AG04449 (cell line): ENCODE results near the gene SLC17A9.

ENCODE experiments used
- CTCF ChIA-PET: fragments of 350-600 bp; formaldehyde crosslinking; extraction: SDS; loops from one replicate; lab custom pipeline; 2021; ENCODE audit warnings: antibody characterized with exemption; lab: Yijun Ruan, JAX
- POLR2A ChIA-PET: fragments of 400-600, 350-600 bp; formaldehyde crosslinking; extraction: SDS; loops from one replicate; lab custom pipeline; 2020; ENCODE audit warnings: antibody characterized with exemption, inconsistent platforms; lab: Yijun Ruan, JAX
- DNase-seq: peaks from one replicate; pipeline ENCODE4 v3.0.0-alpha.2; 2010; ENCODE audit warnings: low read depth, low spot score
- H3K4me3 ChIP-seq: 2 replicates; pipeline ENCODE4 v1.5.1; 2011; ENCODE audit warnings: low read depth, mild to moderate bottlenecking, control low read depth, low read length
- TF ChIP-seq, protein P1 (sequence below): IDR thresholded peaks from one replicate; pipeline ENCODE4 v1.5.1; 2011; ENCODE audit warnings: mild to moderate bottlenecking, moderate library complexity, low read length, control low read depth, inconsistent platforms; ENCODE audit not compliant: insufficient read depth; ENCODE audit errors: missing control alignments

Gene SLC17A9

DNA sequence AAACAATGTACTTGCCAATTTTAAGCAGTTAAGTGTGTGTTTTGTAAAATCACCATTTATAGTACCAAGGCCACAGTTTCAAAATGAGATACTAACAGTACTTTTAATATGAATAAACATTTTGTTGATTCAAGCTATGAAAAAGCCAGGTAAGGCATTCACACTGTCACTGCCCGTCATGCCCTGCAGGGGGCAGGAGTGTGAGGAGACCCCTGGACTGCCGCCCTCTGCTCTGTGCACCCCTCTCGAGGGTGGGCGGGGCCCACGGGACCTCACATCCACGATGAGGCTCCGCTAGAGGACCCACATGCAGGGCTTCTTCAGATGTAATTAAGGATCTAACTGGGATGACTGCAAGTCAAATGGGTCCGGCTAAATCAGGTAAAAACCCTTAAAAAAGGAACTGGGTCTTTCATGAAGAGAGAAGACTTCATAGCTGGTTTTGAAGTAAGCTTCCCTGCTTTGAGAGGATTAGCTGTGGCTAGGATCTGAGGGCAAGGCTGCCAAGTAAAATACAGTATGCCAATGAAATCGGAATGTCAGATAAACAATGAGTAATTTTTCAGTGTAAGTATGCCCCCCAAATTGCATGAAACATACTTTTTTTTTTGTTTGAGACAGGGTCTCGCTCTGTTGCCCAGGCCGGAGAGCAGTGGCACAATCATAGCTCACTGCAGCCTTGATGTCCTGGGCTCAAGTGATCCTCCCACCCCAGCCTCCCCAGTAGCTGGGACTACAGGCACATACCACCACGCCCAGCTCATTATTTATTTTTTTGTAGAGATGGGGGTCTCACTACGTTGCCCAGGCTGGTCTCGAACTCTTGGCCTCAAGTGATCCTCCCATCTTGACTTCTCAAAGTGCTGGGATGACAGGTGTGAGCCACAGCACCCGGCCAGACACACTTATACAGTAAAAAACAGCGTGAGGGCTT, 44.9 kb upstream of the SLC17A9 start:
- CTCF ChIA-PET: interaction anchor here (0.6 to 4.1 kb wide), 9 partner anchors 8 to 101 kb away, joined by 3 to 38 read pairs (median 6); partner anchors contain the start of gene DIDO1
- TF ChIP-seq, protein P1, sequence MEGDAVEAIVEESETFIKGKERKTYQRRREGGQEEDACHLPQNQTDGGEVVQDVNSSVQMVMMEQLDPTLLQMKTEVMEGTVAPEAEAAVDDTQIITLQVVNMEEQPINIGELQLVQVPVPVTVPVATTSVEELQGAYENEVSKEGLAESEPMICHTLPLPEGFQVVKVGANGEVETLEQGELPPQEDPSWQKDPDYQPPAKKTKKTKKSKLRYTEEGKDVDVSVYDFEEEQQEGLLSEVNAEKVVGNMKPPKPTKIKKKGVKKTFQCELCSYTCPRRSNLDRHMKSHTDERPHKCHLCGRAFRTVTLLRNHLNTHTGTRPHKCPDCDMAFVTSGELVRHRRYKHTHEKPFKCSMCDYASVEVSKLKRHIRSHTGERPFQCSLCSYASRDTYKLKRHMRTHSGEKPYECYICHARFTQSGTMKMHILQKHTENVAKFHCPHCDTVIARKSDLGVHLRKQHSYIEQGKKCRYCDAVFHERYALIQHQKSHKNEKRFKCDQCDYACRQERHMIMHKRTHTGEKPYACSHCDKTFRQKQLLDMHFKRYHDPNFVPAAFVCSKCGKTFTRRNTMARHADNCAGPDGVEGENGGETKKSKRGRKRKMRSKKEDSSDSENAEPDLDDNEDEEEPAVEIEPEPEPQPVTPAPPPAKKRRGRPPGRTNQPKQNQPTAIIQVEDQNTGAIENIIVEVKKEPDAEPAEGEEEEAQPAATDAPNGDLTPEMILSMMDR: peak; percentile 38
- POLR2A ChIA-PET: interaction anchor here (0.7 kb wide), 1 partner anchor 46 kb away, joined by 3 read pairs; no protein-coding TSS in a partner anchor
- no peak overlapping the region for H3K4me3 ChIP-seq
- no peak for DNase-seq

DNA sequence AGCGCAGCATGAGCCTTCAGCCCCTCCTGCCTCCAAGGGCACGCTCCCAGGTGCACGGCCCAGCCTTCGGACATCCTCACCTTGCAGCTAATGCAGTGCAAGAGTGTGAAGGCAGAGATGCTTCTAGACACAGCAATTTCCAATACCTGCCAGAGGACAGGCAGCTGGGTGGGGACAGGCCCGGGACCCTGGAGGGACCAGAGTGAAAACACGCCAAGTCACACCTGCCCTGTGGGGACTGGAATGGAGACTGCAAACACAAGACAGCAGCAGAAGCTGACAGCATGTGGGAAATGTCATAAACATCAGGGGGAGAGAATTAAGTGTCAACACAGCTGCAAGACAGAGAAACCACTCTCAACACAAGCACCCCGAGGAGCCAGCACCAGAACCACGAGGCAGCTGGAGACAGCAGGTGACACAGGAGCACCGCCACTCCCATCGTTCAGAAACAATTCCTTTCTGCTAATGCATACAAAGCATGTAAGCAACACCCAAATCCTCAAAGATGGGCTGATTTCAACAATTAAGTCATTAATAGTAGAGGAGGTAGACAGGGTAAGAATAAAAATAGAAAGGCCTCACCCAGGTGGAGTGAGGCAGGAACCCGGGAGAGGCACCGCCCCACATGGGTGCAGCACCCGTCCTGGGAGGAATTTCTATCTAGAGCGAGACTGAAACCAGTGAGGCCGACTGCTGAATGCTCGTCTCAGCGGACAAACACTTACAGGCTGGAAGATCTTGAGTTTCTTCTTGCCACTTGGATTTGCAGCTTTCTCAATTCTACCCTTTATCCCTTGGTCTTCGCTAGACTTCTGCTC, 43.3 kb upstream of the SLC17A9 start:
- no peak for DNase-seq
- TF ChIP-seq, protein P1: no peak
- H3K4me3 ChIP-seq: no peak overlapping the region
- POLR2A ChIA-PET: no interaction called here
- CTCF ChIA-PET: interaction anchor here (1.0 to 4.1 kb wide), 5 partner anchors 8 to 100 kb away, joined by 3 to 38 read pairs (median 26); partner anchors contain the start of gene DIDO1

DNA sequence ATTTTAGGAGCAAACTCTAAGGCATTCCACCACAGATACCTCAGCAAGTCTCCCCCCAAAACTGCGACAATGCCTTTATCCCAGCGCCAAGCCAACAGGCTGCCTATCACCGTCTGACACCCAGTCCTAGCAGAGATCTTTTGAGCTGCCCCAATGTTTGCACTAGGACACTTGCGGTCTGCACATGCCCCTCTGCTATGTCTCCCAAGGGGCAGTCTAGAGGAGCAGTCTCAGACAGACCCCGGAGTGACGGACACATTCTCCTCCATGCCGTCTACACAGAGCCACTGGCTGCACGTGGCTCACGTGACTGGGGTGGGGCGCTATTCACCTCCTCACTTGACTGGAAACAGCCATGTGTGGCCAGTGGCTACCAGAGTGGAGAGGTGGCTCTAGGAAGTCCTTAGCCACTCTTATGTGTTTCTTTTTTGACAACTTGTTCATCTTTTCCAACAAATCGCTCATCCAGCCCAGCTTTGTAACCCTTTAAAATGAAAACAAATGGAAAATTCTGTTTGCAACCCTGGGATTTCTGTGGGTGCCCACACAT, 42.2 kb upstream of the SLC17A9 start:
- POLR2A ChIA-PET: no interaction called here
- H3K4me3 ChIP-seq: no peak overlapping the region
- TF ChIP-seq, protein P1: no peak
- CTCF ChIA-PET: interaction anchor here (1.1 to 4.1 kb wide), 4 partner anchors 10 to 98 kb away, joined by 3 to 38 read pairs (median 18); partner anchors contain the start of gene DIDO1
- DNase-seq: no peak

DNA sequence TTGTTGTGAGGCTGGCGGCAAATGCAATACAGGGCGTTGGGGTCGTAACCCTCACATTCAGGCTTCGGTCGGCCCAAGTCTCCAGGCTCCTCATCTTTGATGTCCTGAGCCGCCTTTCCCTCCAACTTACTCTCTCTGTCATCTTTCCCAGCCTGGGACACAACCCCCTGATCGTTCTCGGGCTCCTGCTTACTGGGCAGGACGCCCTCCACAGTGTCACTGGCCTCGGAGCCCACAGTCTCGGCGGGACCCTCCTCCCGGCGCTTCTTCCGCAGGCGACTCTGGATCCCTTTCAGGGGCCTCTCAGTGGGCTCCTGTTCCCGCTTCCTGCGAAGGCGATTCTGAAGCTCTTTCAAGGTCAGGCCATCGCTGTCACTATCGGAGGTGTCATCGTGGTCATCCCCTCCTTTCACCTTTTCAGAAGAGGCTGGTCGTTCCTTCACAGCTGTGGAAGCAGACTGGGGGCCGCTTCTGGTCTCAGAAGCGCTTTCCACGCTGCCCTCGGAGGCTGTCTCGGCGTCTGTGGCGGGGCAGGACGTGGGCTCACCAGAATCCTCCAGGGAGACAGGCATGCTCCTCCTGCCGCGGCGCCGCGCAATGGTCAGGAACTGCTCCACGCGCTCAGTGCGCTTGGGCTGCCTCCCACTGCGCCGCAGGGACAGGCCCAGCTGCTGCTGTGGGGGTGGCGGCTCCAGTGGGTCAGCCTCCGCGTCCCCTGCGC, 41.6 kb upstream of the SLC17A9 start:
- no peak overlapping the region for H3K4me3 ChIP-seq
- TF ChIP-seq, protein P1: no peak
- ChIA-PET CTCF (interaction anchor here (0.7 to 11.8 kb wide), 7 partner anchors 10 to 98 kb away, joined by 3 to 189 read pairs (median 6); partner anchors contain the start of gene DIDO1), POLR2A (no interaction called here)
- no peak for DNase-seq

DNA sequence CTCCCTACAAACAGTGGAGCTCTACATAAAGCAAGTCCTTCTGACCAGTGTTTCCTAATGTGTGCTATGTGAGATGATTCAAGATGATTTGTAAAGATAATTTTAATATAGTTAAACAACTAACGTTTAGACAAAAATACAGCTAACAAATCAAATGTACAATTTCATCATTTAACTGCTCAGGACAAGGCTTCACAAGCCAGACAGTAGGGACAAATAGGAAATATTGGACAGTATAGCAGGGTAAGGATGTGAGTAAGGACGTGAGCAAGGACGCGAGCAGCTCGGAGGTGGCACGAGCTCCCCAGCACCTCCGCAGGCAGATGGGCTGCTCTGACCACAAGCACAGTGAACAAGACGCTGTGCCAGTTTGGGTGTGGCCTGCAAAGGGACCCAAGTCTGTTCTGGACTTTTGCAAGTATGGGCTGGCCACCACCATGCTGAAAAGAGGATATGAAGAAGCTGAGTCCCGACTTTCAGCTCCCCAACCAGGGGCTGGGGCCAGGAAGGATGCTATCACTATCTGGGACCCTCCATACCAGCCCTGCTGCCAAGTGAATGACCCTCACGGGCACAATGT, 40.7 kb upstream of the SLC17A9 start:
- ChIA-PET CTCF (interaction anchor here (0.7 to 11.8 kb wide), 8 partner anchors 9 to 104 kb away, joined by 3 to 189 read pairs (median 5); partner anchors contain the start of gene DIDO1), POLR2A (no interaction called here)
- no peak for DNase-seq
- H3K4me3 ChIP-seq: no peak overlapping the region
- TF ChIP-seq, protein P1: no peak
